ENCODE measurements around the gene FKBP5.
"Not testable (repeated sequence)": the region's sequence is repeated elsewhere in the genome, so short reads cannot be mapped to it uniquely, and the experiment has no call there.

Gene FKBP5

GRCh38 chr6:35539223-35539622 is 149.5 kb downstream of the FKBP5 start:
- no peak for DNase-seq (ENCODE audit: low spot score)

DNA sequence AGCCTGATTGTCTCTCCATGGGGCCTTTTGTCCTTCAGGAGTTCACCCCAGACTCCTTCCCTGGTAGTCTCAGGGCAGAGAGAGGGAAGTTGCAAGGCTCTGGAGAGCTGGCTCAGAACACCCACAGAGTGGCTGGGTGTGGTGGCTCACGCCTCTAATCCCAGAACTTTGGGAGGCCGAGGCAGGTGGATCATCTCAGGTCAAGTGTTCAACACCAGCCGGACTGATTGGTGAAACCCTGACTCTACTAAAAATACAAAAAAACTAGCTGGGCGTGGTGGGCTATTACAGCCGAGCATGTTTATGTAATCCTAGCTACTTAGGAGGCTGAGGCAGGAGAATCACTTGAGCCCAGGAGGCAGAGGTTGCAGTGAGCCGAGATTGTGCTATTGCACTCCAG is 152.9 kb downstream of the FKBP5 start:
- not testable (repeated sequence) for DNase-seq (ENCODE audit: low spot score)

DNA sequence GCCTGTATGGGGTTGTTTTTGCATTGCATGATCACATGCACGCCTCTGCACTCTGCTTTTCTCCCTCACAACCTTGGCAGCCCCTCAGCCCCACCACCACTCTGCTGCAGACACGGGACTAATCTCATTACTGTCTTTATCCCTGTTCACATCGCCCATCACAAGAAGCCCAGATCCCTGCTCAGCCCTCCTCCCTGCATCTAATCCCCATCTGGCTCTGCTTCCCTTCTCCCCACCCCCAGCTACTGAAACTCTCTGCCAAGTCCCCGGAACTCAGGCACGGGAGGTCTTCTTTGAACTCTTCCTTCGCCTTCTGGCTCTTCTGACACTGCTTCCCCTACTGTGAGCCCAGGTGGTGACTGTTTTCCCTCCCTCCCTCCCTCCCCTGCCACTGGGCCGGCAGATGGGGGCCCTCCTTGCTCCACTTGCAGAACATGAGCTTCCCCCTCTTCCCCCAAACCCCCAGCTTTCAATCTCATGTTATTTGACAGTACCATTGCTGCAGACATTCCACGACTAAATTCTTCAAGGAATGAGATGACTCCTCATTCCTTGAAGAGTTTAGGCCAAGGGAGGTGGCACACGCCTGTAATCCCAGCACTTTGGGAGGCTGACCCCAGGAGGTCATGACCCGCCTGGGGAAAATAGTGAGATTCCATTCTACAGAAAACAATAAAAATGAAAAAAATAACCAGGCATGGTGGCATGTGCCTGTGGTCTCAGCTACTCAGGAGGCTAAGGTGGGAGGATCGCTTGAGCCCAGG is 154.1 kb downstream of the FKBP5 start:
- DNase-seq (ENCODE audit: low spot score): no peak

DNA sequence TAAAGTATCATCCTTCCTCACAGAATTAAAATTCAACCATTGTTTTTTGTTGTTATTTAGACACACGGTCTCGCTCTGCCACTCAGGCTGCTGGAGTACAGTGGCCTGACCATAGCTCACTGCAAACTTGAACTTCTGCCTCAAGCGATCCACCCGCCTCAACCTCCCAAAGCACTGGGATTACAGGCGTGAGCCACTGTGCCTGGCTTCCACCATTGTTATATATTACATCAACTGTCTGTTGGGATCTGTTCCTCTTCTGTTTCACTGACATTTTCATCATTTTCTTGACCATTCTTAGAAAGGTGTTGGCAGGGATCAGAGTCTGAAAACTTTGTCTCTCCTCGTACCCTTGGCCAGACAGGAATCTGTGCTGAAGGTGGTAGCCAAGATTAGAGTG is 154.7 kb downstream of the FKBP5 start:
- DNase-seq (ENCODE audit: low spot score): no peak

DNA sequence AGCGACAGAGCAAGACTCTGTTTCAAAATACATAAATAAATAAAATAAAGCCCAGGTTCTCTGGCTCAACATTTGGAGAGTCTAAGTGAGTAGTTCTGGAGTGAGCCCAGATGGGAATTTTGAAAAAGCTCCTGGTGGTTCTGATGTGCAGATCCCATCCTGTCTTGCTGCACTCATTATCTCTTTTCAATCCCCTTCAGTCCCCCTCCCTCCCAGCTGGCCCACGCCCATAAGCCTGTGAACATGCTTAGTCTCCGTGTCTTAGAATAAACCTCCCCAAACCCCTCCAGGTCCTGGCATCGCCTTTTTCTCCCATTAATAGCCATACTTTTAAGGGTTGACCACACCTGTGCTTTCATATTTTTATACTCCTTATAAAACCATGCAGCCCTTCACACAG is 156.6 kb downstream of the FKBP5 start:
- DNase-seq (ENCODE audit: low spot score): no peak

- DNase-seq (ENCODE audit: low spot score): no peak
Observed at GRCh38 chr6:35524380-35525020, 164.2 kb downstream of the FKBP5 start.

Data from HuH-7.5 (cell line).